PC-9 (cell line): Measurements from ENCODE around the gene GDF10.

ENCODE experiments used
- EZH2 ChIP-seq: fragments of 200-600 bp; sonication (generic); IDR thresholded peaks from 2 replicates; pipeline ENCODE4 v1.8.0; 2017; ENCODE audit warnings: antibody characterized with exemption, low read depth
- TF ChIP-seq, protein P1 (sequence below): fragments of 200-600 bp; sonication (generic); conservative IDR thresholded peaks from 2 replicates; pipeline ENCODE4 v1.6.1; 2017; ENCODE audit warnings: mixed run types, antibody characterized with exemption, mild to moderate bottlenecking, moderate library complexity

DNA sequence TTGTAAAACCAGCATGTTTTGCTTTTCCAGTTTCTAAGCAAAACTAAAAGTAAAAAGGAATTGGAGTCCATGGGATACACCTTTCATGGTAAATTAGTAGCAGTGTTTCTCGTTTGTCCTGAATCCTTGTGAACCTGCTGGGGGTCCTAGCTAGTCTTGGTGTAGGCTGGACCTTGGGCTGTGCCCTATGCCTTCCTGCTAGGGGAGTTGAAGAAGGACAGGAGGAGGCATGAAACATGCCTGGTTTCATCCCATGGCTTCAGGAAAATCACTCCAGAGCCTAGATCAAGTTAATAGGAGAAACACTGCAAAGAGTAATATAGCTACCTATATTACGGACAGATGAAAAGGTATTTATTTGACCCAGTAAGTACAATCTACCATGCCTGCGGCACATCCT is 41.1 kb upstream of the GDF10 start:
- TF ChIP-seq EZH2 = no peak
- TF ChIP-seq, protein P1, sequence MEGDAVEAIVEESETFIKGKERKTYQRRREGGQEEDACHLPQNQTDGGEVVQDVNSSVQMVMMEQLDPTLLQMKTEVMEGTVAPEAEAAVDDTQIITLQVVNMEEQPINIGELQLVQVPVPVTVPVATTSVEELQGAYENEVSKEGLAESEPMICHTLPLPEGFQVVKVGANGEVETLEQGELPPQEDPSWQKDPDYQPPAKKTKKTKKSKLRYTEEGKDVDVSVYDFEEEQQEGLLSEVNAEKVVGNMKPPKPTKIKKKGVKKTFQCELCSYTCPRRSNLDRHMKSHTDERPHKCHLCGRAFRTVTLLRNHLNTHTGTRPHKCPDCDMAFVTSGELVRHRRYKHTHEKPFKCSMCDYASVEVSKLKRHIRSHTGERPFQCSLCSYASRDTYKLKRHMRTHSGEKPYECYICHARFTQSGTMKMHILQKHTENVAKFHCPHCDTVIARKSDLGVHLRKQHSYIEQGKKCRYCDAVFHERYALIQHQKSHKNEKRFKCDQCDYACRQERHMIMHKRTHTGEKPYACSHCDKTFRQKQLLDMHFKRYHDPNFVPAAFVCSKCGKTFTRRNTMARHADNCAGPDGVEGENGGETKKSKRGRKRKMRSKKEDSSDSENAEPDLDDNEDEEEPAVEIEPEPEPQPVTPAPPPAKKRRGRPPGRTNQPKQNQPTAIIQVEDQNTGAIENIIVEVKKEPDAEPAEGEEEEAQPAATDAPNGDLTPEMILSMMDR = no peak
